Activated T-helper 9 cell treated with anti-CD3 and anti-CD28 coated beads, Interleukin-2, amount 50 U/mL, for 16 hours (primary cell): Measurements from ENCODE around the gene SLC39A9.
"Not testable (repeated sequence)": the region's sequence is repeated elsewhere in the genome, so short reads cannot be mapped to it uniquely, and the experiment has no call there.

ENCODE experiments used
- DNase-seq: peaks from one replicate; pipeline ENCODE4 v3.0.0-alpha.2; 2020; ENCODE audit warnings: low read depth

SLC39A9 gene

DNA sequence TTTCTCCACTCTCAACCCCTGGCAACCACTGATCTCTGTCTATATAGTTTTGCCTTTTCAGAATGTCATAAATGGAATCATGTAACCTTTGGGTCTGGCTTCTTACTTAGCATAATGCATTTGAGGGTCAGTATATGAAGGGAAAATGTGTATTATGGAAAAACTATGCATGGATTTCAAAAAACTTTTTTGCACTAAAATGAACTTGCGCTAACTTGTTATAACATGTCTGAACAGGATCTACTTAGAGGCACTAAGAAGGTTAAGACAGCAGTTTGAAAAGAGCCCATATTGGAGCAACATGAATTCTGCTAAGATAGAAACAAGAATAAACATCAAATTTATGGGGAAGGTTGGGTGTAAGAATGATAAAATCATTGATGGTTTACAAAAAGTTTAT lies 29.1 kb downstream of the SLC39A9 start:
- no peak for DNase-seq

DNA sequence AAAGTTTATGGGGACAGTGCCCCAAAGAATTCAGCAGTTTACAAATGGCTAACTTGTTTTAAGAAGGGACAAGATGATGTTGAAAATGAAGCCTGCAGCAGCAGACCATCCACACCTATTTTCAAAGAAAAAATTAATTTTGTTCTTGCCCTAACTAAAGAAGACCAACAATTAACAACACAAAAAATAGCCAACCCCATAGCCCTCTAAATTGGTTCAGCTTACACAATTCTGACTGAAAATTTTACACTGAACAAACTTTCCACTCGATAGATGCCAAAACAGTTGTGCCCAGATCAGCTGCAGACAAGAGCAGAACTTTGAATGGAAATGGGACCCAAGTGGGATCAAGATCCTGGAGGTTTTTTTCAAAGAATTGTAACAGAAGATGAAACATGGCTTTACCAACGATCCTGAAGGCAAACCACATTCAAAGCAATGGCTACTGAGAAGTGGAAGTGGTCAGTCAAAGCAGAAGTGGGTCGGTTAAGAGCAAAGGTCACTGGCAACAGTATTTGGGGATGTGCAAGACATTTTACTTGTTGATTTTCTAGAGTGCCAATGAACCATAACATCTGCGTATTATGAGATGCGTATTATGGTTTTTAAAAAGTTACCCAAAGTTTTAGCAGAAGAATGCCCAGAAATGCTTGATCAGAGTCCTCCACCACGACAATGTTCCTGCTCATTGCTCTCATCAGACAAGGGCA lies 30.0 kb downstream of the SLC39A9 start:
- DNase-seq = no peak

DNA sequence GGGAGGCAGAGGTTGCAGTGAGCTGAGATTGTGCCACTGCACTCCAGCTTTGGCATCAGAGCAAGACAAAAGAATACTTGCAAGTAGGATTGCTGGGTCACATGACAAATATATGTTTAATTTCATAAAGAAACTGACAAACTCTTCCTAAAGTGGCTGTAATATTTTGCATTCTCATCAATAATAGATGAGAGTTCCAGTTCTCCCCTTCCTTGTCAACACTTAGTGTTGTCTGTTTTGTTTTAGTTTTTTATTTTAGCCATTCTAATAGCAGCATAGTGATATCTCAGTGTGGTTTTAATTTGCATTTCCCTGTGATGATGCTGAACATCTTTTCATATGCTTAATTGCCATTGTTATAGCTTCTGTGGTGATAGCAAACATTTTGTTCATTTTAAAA lies 31.2 kb downstream of the SLC39A9 start:
- DNase-seq = no peak

DNA sequence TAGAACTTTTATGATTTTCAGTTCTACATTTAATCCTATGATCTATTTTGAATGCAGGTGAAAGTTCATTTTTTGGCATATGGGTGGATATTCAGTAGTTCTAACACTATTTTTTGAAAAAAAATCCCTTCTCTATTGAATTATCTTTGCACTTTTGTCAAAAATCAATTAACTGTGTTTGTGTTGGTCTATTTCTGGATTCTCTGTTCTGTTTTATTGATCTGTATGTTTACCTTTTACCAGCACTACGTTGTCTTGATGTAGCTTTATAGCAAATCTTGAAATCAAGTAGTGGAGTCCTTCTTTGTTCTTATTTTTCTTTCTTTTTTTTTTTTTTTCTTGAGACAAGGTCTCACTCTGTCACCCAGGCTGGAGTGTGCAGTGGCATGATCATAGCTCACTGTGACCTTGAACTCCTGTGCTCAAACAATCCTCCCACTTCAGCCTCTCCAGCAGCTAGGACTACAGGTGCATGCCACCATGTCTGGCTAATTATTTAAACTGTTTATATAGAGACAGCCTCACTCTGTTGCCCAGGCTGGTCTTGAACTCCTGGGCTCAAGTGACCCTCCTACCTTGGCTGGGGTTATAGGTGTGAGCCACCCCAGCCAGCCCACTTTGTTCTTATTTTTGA lies 31.9 kb downstream of the SLC39A9 start:
- no peak for DNase-seq

DNA sequence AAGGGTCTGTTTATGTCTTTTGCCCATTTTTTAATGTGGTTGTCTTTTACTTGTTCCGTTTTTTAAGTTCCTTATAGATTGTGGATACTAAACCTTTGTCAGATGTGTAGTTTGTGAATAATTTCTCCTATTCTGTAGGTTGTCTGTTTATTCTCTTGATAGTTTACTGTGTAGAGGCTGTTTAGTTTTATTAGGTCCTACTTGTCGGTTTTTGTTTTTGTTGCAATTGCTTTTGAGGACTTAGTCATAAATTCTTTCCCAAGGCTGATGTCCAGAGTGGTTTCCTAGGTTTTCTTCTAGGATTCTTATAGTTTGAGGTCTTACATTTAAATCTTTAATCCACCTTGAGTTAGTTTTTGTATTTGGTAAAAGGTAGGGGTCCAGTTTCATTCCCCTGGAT lies 33.9 kb downstream of the SLC39A9 start:
- no peak for DNase-seq

DNA sequence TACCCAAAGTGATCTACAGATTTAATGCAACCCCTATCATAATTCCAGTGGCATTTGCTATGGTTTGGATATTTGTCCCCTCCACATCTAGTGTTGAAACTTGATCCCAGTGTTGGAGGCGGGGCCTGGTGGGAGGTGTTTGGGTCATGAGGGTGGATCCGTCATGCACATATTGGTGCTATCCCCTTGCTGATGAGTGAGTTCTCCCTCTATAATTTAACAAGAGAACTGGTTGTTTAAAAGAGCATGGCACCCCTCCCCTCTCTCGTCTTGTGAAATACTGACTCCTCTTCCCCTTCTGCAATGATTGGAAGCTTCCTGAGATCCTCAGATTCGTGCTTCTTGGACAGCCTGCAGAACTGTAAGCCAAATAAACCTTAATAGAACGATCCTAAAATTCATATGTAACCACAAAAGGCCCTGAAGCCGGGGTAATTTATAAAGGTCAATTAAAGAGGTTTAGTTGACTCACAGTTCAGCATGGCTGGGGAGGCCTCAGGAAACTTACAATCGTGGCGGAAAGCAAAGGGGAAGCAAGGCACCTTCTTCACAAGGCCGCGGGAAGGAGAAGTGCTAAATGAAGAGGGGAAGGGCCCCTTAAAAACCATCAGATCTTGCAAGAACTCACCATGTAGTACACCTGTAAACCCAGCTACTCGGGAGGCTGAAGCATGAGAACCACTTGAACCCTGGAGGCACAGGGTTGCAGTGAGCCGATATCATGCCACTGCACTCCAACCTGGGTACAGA lies 41.2 kb downstream of the SLC39A9 start:
- no peak for DNase-seq

DNA sequence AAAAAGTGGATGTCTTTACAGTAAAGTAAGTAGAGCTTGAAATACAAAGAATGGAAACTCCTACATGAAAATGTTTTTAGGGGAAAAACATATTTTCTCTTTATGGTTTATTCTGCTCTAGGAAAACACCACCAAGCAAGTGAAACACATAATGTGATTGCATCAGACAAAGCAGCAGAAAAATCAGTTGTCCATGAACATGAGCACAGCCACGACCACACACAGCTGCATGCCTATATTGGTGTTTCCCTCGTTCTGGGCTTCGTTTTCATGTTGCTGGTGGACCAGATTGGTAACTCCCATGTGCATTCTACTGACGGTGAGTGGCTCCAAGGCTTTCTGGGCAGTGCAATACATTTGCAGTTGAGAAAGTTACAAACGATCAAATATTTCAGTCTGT lies 43.5 kb downstream of the SLC39A9 start:
- no peak for DNase-seq

DNA sequence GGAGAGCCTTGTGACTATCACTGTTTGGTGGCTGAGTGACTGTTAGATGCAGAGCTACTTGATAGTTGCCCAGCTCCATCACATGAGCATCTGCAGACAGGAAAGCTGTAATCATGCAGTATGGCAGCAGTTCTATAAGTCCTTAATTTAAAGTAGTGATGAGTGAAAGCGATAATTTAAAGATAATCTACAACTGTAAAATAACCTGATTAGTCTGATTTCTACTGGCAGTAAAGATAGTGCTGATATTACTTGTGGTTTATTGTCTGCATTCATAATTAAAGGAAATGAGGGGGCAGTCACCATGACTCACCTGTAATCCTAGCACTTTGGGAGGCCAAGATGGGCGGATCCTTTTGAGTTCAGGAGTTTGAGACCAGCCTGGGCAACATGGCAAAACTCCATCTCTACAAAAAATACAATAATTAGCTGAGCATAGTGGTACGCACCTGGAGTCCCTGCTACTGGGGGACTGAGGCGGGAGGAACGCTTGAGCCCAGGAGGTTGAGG lies 44.9 kb downstream of the SLC39A9 start:
- no peak for DNase-seq

DNA sequence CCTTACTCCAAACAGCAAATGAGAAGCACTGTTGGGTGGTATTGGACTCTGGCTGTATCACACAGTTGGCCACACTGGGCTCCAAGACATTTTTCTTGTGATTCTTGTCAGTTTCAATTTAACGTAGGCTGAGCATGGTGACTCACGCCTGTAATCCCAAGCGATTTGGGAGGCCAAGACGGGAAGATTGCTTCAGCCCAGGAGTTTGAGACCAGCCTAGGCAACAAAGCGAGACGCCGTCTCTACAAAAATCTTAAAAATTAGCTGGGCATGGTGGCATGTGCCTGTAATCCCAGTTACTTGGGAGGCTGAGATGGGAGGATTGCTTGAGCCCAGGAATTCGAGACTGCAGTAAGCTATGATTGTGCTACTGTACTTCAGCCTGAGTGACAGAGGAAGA lies 50.7 kb downstream of the SLC39A9 start:
- no peak for DNase-seq

DNA sequence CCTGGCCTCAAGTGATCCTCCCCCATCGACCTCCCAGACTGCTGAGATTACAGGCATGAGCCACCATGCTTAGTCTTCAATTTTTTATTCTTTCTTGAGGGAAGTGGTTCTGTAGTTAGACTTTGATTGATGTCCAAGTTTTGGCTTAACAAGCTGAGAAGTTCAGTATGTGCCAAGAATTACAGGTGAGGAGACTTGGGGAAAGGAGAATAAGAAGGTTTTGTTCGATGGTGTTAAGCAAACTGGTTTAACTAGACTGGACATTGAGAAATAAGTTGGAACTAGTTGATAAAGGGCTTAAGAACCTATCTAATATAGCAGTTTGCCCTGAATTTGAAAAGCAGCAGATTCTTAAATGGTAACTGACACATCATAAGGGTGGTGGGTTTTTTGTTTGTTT lies 53.4 kb downstream of the SLC39A9 start:
- DNase-seq = no peak

DNA sequence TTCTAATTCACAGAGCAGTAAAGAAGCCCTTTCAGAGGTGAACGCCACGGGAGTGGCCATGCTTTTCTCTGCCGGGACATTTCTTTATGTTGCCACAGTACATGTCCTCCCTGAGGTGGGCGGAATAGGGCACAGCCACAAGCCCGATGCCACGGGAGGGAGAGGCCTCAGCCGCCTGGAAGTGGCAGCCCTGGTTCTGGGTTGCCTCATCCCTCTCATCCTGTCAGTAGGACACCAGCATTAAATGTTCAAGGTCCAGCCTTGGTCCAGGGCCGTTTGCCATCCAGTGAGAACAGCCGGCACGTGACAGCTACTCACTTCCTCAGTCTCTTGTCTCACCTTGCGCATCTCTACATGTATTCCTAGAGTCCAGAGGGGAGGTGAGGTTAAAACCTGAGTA lies 59.9 kb downstream of the SLC39A9 start:
- DNase-seq = no peak

DNA sequence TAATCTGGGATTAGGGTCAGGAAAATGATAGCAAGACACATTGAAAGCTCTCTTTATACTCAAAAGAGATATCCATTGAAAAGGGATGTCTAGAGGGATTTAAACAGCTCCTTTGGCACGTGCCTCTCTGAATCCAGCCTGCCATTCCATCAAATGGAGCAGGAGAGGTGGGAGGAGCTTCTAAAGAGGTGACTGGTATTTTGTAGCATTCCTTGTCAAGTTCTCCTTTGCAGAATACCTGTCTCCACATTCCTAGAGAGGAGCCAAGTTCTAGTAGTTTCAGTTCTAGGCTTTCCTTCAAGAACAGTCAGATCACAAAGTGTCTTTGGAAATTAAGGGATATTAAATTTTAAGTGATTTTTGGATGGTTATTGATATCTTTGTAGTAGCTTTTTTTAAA lies 60.6 kb downstream of the SLC39A9 start:
- DNase-seq = no peak

DNA sequence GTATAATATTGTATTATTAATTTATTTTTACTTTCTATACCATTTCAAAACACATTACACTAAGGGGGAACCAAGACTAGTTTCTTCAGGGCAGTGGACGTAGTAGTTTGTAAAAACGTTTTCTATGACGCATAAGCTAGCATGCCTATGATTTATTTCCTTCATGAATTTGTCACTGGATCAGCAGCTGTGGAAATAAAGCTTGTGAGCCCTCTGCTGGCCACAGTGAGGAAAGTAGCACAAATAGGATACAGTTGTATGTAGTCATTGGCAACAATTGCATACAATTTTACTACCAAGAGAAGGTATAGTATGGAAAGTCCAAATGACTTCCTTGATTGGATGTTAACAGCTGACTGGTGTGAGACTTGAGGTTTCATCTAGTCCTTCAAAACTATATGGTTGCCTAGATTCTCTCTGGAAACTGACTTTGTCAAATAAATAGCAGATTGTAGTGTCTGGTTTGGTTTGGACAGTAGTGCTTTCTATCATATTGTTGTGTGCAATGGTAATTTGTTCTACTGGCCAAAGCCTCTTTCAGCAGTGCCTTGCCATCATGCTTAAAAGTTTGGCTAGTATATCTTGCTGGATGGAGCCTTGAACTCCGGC lies 61.7 kb downstream of the SLC39A9 start:
- peak; percentile 6 for DNase-seq

DNA sequence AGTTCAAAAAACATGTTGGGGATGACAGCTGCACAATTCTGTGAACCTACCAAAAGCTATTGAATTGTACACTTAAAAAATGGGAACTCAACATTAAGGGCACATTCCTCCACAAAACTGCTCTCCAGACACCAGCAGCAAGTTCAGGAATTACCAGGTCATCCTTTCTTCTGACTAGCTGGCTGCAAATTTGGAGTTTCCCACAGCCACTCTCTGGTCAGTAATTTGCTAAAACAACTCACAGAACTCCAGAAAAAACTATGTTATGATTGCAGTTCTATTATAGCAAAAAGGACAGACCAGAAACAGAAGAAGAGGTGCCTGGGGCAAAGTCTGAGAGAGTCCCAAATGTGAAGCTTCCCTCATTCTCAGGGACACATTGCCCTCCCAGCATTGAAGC lies 65.9 kb downstream of the SLC39A9 start:
- DNase-seq = no peak

DNA sequence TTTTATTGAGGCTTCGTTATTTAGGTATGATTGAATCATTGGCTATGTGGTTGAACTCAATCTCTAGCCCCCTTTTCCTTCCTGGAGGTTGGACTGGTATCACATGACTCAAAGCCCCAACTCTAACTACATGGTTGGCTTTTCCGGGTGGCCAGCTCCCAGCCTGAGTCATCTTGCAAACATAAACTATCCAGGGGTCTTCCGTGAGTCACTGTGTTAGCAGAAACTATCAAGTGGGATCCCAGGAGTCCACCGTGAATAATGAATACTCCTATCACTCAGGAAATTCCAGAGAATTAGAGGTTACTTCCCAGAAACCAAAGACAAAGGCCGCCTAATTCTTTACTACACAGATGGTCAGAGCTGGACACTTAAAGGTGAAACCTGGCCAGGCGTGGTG lies 66.3 kb downstream of the SLC39A9 start:
- DNase-seq = no peak

DNA sequence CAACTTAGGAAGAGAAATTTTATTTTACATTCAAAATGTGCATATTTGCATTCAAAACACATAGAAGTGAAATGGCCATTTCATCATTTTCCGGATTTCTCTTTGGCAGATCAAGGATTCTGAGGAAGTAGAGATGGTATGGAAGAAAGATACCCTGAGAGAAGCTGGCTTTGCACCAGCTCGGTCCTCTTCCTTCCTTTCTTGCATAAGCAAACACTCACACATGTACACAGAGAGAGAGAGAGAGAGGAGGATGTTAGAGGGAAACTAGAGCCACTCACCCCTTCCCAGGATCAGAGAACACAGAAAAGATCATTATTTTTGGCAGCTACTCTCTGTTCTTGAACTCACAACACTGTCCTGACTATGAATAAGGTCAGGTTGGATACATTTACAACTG lies 70.5 kb downstream of the SLC39A9 start:
- no peak for DNase-seq

DNA sequence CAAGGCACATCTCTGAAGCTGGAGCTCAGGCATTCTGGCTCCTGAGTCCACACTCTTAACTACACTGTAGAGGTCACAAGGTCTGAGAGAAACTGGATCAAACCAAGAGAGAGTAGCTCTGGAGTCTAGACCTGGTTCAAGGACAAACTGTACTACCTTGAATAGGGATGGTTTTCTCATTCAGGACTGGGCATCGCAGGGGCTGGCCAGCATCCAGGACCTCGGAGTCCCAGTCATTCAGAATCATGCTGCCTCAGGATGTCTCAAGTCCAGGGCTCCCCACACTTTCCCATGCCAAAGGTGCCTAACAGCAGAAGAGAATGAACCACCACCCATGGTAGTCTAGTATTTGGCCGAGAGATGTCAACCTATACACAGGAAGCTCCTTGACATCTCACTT lies 72.9 kb downstream of the SLC39A9 start:
- DNase-seq = no peak

DNA sequence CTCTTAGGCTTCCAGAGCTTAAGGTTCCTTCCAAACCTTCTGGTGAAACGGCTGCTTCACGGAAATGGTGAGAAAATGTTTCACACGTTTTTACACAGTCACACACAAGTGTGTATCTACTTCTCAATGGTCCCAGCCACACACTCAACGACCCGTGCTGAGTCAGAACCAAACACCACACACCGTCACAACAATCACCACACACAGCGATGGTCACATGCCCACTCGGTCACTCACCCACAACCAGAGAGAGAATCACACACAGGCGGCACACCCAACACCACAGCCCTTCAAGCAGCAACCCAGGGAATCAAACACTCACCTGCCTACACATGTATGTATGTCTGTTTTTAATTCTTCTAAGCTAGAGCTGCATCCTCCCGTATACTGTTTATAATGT lies 73.4 kb downstream of the SLC39A9 start:
- DNase-seq = no peak

DNA sequence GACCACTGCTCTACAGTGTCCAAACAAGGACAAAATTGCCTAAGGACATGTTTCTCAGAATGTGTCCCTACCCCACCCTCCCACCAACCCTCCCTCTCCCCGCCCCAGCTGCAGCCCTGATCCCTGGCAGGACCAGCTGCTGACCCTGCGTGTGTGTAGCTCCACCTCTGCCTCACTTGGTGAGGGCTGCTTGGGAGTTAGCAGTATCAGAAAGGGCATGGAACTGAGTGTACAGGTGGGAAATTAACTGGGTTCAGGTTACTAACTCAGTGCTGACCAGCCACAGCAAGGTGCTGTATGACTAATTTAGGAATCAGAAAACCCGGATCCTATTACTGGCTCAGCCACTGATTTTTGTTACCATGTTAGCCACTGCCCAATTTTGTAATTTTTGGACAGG lies 74.8 kb downstream of the SLC39A9 start:
- DNase-seq = no peak

DNA sequence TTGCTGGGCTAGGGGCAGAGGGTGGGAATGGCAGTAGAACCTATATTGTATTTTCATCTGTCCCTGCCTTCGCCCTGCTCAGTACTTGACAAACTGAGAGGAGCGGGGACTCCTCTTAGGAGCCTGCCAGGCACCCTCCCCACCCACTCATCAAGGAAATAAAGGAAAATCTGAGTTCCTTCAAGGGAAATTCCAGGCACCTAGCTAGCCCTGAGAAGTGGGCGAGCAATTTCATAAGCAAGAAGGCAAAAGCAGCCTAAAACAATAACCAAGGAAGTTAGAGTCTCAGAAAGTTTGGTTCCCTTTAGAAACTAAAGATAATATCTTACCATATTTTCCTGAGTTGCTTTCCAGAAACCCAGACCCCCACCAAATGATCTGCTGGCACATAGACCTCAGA lies 75.5 kb downstream of the SLC39A9 start:
- DNase-seq = no peak

DNA sequence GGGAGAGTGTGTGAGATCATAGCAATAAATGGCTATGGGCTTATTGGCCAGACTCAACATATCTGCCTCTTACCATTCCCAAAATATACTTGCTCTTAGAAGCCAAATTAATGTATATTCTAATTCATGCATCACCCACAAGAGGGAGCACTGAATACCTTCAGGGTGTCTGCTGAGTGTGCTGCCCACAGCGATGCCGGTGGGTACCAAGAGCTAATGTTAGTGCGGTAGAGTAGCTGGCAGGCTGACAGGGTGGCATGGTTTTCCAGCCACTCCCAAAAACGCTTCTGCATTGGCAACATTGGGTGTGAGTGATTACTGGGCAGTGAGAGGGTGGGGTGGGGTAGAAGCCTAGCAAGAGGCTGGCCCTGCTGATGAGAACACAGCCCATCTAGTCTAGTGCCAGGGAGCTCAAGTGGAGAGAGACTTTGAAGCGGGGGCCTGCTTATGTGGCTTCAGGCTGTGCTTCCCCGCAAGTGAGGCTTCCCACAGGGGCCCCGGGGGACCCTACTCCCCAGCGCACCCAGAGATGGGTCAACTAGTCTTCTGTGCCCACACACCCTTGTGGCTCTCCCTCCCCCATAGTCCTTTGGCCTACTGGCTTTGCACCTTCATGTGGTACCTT lies 76.8 kb downstream of the SLC39A9 start:
- DNase-seq = no peak

DNA sequence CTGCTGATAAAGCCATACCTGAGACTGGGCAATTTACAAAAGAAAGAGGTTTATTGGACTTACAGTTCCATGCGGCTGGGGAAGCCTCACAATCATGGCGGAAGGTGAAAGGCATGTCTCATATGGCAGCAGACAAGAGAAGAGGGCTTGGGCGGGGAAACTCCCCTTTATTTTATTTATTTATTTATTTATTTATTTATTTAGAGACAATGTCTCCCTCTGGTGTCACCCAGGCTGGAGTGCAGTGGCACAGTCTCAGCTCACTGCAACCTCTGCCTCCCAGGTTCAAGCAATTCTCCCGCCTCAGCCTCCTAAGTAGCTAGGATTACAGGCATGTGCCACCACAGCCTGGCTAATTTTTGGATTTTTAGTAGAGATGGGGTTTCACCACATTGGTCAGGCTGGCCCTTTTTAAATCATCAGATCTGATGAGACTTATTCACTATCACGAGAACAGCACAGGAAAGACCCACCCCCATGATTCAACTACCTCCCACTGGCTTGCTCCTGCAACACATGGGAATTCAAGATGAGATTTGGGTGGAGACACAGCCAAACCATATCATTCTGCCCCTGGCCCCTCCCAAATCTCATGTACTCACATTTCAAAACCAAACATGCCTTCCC lies 78.4 kb downstream of the SLC39A9 start:
- not testable (repeated sequence) for DNase-seq
